Osteoblast (primary cell): ENCODE measurements around the gene PARN. TPM values are rescaled to one million over a fixed set of nuclear protein-coding genes. Genes with fewer than 3 reads are reported as not detected.
A peak's percentile ranks its signal among the peaks of the same experiment; 100 is the strongest.

Source experiments
- DNase-seq: peaks from one replicate; pipeline ENCODE4 v3.0.0; 2011; ENCODE audit warnings: low spot score, mixed read lengths; ENCODE audit not compliant: insufficient read length; ENCODE audit errors: missing footprints
- H2AFZ ChIP-seq: 2 replicates; pipeline ENCODE4 v1.6.0; 2011; ENCODE audit warnings: mild to moderate bottlenecking, low read length
- H3K27ac ChIP-seq: 2 replicates; pipeline ENCODE4 v1.5.1; 2011; ENCODE audit warnings: mild to moderate bottlenecking, low read depth, low read length, moderate library complexity
- H3K27me3 ChIP-seq: 2 replicates; pipeline ENCODE4 v1.6.0; 2012; ENCODE audit warnings: mild to moderate bottlenecking, control low read depth, inconsistent platforms, low read length, moderate library complexity; ENCODE audit not compliant: insufficient read depth
- H3K36me3 ChIP-seq: 2 replicates; pipeline ENCODE4 v1.5.1; 2011; ENCODE audit warnings: mild to moderate bottlenecking, low read length, control low read depth, moderate library complexity; ENCODE audit not compliant: insufficient read depth
- H3K4me1 ChIP-seq: 2 replicates; pipeline ENCODE4 v1.5.1; 2011; ENCODE audit warnings: mild to moderate bottlenecking, low read length, control low read depth, moderate library complexity; ENCODE audit not compliant: insufficient read depth
- H3K4me2 ChIP-seq: 2 replicates; pipeline ENCODE4 v1.6.0; 2011; ENCODE audit warnings: mild to moderate bottlenecking, low read length; ENCODE audit not compliant: insufficient read depth
- H3K4me3 ChIP-seq: fragments of 200-600 bp; sonication (generic); 3 replicates; pipeline ENCODE4 v1.5.1; 2012; ENCODE audit warnings: mild to moderate bottlenecking, low read length, inconsistent platforms; ENCODE audit not compliant: insufficient read depth
- H3K79me2 ChIP-seq: 2 replicates; pipeline ENCODE4 v1.6.0; 2012; ENCODE audit warnings: mild to moderate bottlenecking, low read length, control low read depth, inconsistent platforms; ENCODE audit not compliant: insufficient read depth
- H3K9me3 ChIP-seq: 2 replicates; pipeline ENCODE4 v1.5.1; 2011; ENCODE audit warnings: low read depth, low read length, control low read depth
- H4K20me1 ChIP-seq: 2 replicates; pipeline ENCODE4 v1.6.0; 2012; ENCODE audit warnings: mild to moderate bottlenecking, low read length, control low read depth; ENCODE audit not compliant: insufficient read depth
- CTCF ChIP-seq: IDR thresholded peaks from 2 replicates; pipeline ENCODE4 v1.5.1; 2011; ENCODE audit warnings: mild to moderate bottlenecking, low read depth, low read length, moderate library complexity; ENCODE audit errors: extremely low read depth
- total RNA-seq: library from RNA; depleted of rRNA; stranded (reverse); fragments of >200 nt; gene quantifications from 2 replicates; pipeline ENCODE4 v1.2.3, GENCODE V29; 2012

PARN gene
- total RNA-seq, 1 donor: 40.9 TPM

GRCh38 chr16:14394834-14395233 is 235.2 kb downstream of the PARN start:
- Histone ChIP-seq H3K4me1 (peaks cover 7% of the 10 kb centered on the region), H3K27ac (no peak overlapping the region)

GRCh38 chr16:14392960-14393359 is 237.1 kb downstream of the PARN start:
- no peak for TF ChIP-seq CTCF
- H3K79me2 ChIP-seq: no peaks in the 10 kb centered on the region
- no peak overlapping the region for H3K4me3 ChIP-seq
- H3K27me3 ChIP-seq: no peaks in the 10 kb centered on the region
- no peaks in the 10 kb centered on the region for H3K9me3 ChIP-seq
- H4K20me1 ChIP-seq: no peaks in the 10 kb centered on the region
- no peak overlapping the region for H3K27ac ChIP-seq
- DNase-seq: no peak
- H2AFZ ChIP-seq: no peak overlapping the region
- H3K36me3 ChIP-seq: no peaks in the 10 kb centered on the region
- H3K4me2 ChIP-seq: no peak overlapping the region
- H3K4me1 ChIP-seq: no peaks in the 10 kb centered on the region

More at GRCh38 chr16:14394834-14395233, 235.2 kb downstream of the PARN start:
- H3K27me3 ChIP-seq: no peaks in the 10 kb centered on the region
- no peaks in the 10 kb centered on the region for H3K79me2 ChIP-seq
- H2AFZ ChIP-seq: no peak overlapping the region
- peak; percentile 56 for DNase-seq
- H4K20me1 ChIP-seq: no peaks in the 10 kb centered on the region
- H3K9me3 ChIP-seq: no peaks in the 10 kb centered on the region
- TF ChIP-seq CTCF: no peak
- H3K36me3 ChIP-seq: no peaks in the 10 kb centered on the region
- no peak overlapping the region for H3K4me2 ChIP-seq
- no peak overlapping the region for H3K4me3 ChIP-seq

GRCh38 chr16:14389359-14389758 is 240.7 kb downstream of the PARN start:
- Histone ChIP-seq H3K4me3 (no peak overlapping the region), H3K27ac (no peak overlapping the region), H3K4me2 (no peak overlapping the region), H3K4me1 (no peaks in the 10 kb centered on the region), H2AFZ (no peak overlapping the region), H3K36me3 (no peaks in the 10 kb centered on the region), H4K20me1 (no peaks in the 10 kb centered on the region), H3K79me2 (no peaks in the 10 kb centered on the region), H3K9me3 (no peaks in the 10 kb centered on the region), H3K27me3 (no peaks in the 10 kb centered on the region)
- no peak for DNase-seq
- no peak for TF ChIP-seq CTCF

GRCh38 chr16:14388243-14388642 is 241.8 kb downstream of the PARN start:
- Histone ChIP-seq H4K20me1 (no peaks in the 10 kb centered on the region), H3K79me2 (no peaks in the 10 kb centered on the region), H3K27ac (no peak overlapping the region), H3K36me3 (no peaks in the 10 kb centered on the region), H2AFZ (no peak overlapping the region), H3K4me2 (no peak overlapping the region), H3K4me3 (no peak overlapping the region), H3K27me3 (no peaks in the 10 kb centered on the region), H3K9me3 (no peaks in the 10 kb centered on the region), H3K4me1 (no peaks in the 10 kb centered on the region)
- no peak for DNase-seq
- TF ChIP-seq CTCF: no peak
